NB4 (cell line): ENCODE results near the gene MICU2.

Experiments used
- POLR2A ChIP-seq: IDR thresholded peaks from 2 replicates; pipeline ENCODE4 v1.6.1; 2011; ENCODE audit warnings: mild to moderate bottlenecking; ENCODE audit not compliant: insufficient read length; ENCODE audit errors: extremely low read depth
- TF ChIP-seq, protein P1 (sequence below): IDR thresholded peaks from one replicate; pipeline ENCODE4 v1.5.1; 2012; ENCODE audit warnings: low read depth, low read length

DNA sequence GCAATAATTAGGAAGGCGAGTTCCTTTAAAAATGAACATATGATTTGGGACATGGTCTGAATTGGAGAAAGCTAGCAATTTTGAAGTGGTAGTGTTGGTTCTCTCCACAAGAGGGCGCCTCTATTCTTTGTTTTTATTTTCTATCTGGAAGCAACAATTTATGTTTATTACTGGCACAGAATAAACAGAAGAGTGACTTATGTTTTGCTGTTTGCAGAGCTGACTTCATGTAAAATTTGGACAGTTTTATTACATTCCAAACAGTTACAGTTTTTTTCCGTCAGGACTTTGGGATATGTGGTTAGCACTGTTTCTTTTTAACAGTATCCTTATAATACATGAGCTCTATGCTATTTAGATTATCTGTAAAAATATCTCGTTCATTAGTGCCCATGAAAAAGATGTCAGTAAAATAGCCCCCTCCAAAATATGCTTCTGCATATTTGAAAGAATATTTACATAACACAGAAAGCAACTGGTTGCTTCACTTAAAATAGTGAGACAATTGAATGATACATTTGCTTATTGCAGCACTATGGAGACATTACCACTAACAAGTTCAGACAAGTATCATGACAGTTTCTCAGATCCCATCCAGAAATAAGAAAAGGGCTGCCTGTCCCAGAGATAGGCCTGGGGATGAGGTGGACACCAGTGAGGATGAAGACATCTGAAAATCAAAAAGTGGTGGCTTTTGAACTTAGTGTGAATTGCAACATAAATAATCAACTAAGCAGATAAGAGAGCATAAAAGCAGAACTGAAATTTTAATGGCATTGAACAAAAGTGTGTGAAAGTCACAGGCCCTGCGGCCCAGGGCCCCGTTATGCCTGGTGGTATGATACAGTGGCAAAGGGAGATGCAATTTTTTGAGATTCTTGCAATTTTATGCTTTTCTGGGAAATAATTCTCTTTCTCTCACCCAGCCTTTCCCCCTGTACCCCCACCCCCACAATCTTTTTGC lies 34.6 kb upstream of the MICU2 start:
- TF ChIP-seq, protein P1, sequence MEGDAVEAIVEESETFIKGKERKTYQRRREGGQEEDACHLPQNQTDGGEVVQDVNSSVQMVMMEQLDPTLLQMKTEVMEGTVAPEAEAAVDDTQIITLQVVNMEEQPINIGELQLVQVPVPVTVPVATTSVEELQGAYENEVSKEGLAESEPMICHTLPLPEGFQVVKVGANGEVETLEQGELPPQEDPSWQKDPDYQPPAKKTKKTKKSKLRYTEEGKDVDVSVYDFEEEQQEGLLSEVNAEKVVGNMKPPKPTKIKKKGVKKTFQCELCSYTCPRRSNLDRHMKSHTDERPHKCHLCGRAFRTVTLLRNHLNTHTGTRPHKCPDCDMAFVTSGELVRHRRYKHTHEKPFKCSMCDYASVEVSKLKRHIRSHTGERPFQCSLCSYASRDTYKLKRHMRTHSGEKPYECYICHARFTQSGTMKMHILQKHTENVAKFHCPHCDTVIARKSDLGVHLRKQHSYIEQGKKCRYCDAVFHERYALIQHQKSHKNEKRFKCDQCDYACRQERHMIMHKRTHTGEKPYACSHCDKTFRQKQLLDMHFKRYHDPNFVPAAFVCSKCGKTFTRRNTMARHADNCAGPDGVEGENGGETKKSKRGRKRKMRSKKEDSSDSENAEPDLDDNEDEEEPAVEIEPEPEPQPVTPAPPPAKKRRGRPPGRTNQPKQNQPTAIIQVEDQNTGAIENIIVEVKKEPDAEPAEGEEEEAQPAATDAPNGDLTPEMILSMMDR, result peak; percentile 70
- TF ChIP-seq POLR2A, result no peak
